ENCODE results near the gene SLFNL1. TPM values are rescaled to one million over a fixed set of nuclear protein-coding genes. Genes with fewer than 3 reads are reported as not detected.
A peak's percentile ranks its signal among the peaks of the same experiment; 100 is the strongest.

The SLFNL1 gene
- total RNA-seq, 1 donor from 2014 or later = 1.0 TPM

- no peaks in the 10 kb centered on the region for H3K4me1 Mint-ChIP-seq (ENCODE audit: low read depth)
- H3K4me3 Mint-ChIP-seq (ENCODE audit: low read depth) = no peak overlapping the region
- no peak overlapping the region for H3K27ac Mint-ChIP-seq
- no peaks in the 10 kb centered on the region for H3K27me3 Mint-ChIP-seq
- no peak for TF ChIP-seq CTCF (IDR thresholded peaks at IDR 0.05; ENCODE audit: unreplicated experiment)
- H3K9me3 Mint-ChIP-seq (ENCODE audit: low read depth) = no peaks in the 10 kb centered on the region
- H3K36me3 Mint-ChIP-seq (ENCODE audit: insufficient read depth) = peaks cover 8% of the 10 kb centered on the region
- no peak for DNase-seq (ENCODE audit: low spot score, unreplicated experiment)
Measured at GRCh38 chr1:41015897-41016470, 5.5 kb downstream of the SLFNL1 start.

DNA sequence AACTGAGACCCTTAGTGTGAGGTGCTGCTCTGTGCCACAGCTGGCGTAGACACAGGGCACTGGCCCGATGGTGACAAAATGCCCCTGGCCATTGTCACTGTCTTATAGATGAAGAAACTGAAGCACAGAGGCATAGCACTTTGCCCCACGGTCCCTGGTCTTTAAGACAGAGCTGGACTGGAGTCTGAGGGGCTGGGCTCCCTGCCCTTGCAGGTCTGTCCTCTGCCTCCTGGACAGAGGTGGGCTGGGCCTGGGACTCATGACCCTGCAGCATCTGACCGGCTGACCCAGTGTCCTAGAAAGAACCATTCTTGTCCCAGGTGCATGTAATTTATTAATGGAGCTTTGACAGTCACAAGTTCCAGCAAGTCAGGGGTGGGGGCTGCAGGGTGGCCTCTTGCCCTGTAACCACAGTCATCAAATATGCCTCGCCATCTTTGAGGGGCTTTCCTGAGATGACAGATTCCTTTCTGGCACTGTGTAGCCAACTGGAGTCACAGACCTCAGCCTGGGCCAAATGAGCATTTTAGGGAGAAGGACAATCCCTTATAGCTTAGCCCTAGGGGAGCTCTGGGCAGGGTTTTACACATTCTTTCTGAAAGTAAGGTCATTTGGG lies 6.1 kb downstream of the SLFNL1 start:
- Mint-ChIP-seq H3K4me3 (ENCODE audit: low read depth) (no peak overlapping the region), H3K9me3 (ENCODE audit: low read depth) (no peaks in the 10 kb centered on the region), H3K36me3 (ENCODE audit: insufficient read depth) (peaks cover 8% of the 10 kb centered on the region), H3K27ac (no peak overlapping the region), H3K27me3 (no peaks in the 10 kb centered on the region), H3K4me1 (ENCODE audit: low read depth) (no peaks in the 10 kb centered on the region)
- no peak for TF ChIP-seq CTCF (IDR thresholded peaks at IDR 0.05; ENCODE audit: unreplicated experiment)
- no peak for DNase-seq (ENCODE audit: low spot score, unreplicated experiment)

- H3K4me3 Mint-ChIP-seq (ENCODE audit: low read depth) = no peak overlapping the region
- H3K36me3 Mint-ChIP-seq (ENCODE audit: insufficient read depth) = peaks cover 11% of the 10 kb centered on the region
- no peak for TF ChIP-seq CTCF (IDR thresholded peaks at IDR 0.05; ENCODE audit: unreplicated experiment)
- H3K27me3 Mint-ChIP-seq = no peaks in the 10 kb centered on the region
- DNase-seq (ENCODE audit: low spot score, unreplicated experiment) = no peak
- peak overlapping the region; percentile 8 for H3K27ac Mint-ChIP-seq
- no peaks in the 10 kb centered on the region for H3K9me3 Mint-ChIP-seq (ENCODE audit: low read depth)
- no peaks in the 10 kb centered on the region for H3K4me1 Mint-ChIP-seq (ENCODE audit: low read depth)
Measured at GRCh38 chr1:41014871-41015270, 6.7 kb downstream of the SLFNL1 start.

- no peak for DNase-seq (ENCODE audit: low spot score, unreplicated experiment)
- Mint-ChIP-seq H3K9me3 (ENCODE audit: low read depth) (no peaks in the 10 kb centered on the region), H3K4me1 (ENCODE audit: low read depth) (no peaks in the 10 kb centered on the region), H3K36me3 (ENCODE audit: insufficient read depth) (peaks cover 13% of the 10 kb centered on the region), H3K27ac (peak overlapping the region; percentile 62), H3K27me3 (no peaks in the 10 kb centered on the region), H3K4me3 (ENCODE audit: low read depth) (no peak overlapping the region)
- TF ChIP-seq CTCF (IDR thresholded peaks at IDR 0.05; ENCODE audit: unreplicated experiment) = no peak
Measured at GRCh38 chr1:41013796-41014195, 7.7 kb downstream of the SLFNL1 start.

- no peaks in the 10 kb centered on the region for H3K27me3 Mint-ChIP-seq
- TF ChIP-seq CTCF (IDR thresholded peaks at IDR 0.05; ENCODE audit: unreplicated experiment) = no peak
Measured at GRCh38 chr1:41013024-41013423, 8.5 kb downstream of the SLFNL1 start.

More at GRCh38 chr1:41013024-41013423, 8.5 kb downstream of the SLFNL1 start:
- H3K36me3 Mint-ChIP-seq (ENCODE audit: insufficient read depth) = peaks cover 16% of the 10 kb centered on the region
- no peaks in the 10 kb centered on the region for H3K4me1 Mint-ChIP-seq (ENCODE audit: low read depth)
- no peak overlapping the region for H3K27ac Mint-ChIP-seq
- no peak overlapping the region for H3K4me3 Mint-ChIP-seq (ENCODE audit: low read depth)
- no peak for DNase-seq (ENCODE audit: low spot score, unreplicated experiment)
- H3K9me3 Mint-ChIP-seq (ENCODE audit: low read depth) = no peaks in the 10 kb centered on the region

Measured in progenitor cell of endocrine pancreas (in vitro differentiated cells).